Endodermal cell (in vitro differentiated cells): ENCODE results near the gene GPC6. TPM values are rescaled to one million over a fixed set of nuclear protein-coding genes. Genes with fewer than 3 reads are reported as not detected.

Experiments used
- DNase-seq: peaks from one replicate; pipeline ENCODE4 v3.0.0-alpha.2; 2017
- H3K27ac ChIP-seq: 2 replicates; pipeline ENCODE4 v1.5.1; 2013; ENCODE audit warnings: mild to moderate bottlenecking, low read depth, low read length, moderate library complexity
- H3K27me3 ChIP-seq: 2 replicates; pipeline ENCODE4 v1.6.1; 2013; ENCODE audit warnings: mild to moderate bottlenecking, low read length, moderate library complexity; ENCODE audit not compliant: insufficient read depth, control insufficient read depth, poor library complexity, severe bottlenecking
- H3K36me3 ChIP-seq: 2 replicates; pipeline ENCODE4 v1.7.0; 2013; ENCODE audit warnings: mild to moderate bottlenecking, low read length, moderate library complexity; ENCODE audit not compliant: control insufficient read depth, insufficient read depth
- H3K4me1 ChIP-seq: one replicate; pipeline ENCODE4 v1.7.0; 2013; ENCODE audit warnings: low read length; ENCODE audit not compliant: control insufficient read depth, insufficient read depth
- H3K4me3 ChIP-seq: 2 replicates; pipeline ENCODE4 v1.5.1; 2013; ENCODE audit warnings: mild to moderate bottlenecking, low read length, moderate library complexity
- H3K9ac ChIP-seq: 2 replicates; pipeline ENCODE4 v1.6.1; 2013; ENCODE audit warnings: mild to moderate bottlenecking, low read length, moderate library complexity; ENCODE audit not compliant: poor library complexity, severe bottlenecking; ENCODE audit errors: extremely low read depth
- H3K9me3 ChIP-seq: 2 replicates; pipeline ENCODE4 v1.6.1; 2013; ENCODE audit warnings: mild to moderate bottlenecking, low read length, moderate library complexity; ENCODE audit not compliant: control insufficient read depth
- H3K27ac Mint-ChIP-seq: 2 replicates; pipeline ENCODE4 v1.8.0; 2020; ENCODE audit warnings: mixed read lengths
- H3K27me3 Mint-ChIP-seq: 2 replicates; pipeline ENCODE4 v1.8.0; 2021; ENCODE audit warnings: mild to moderate bottlenecking, mixed read lengths; ENCODE audit not compliant: insufficient read depth
- H3K36me3 Mint-ChIP-seq: 2 replicates; pipeline ENCODE4 v1.8.0; 2020; ENCODE audit warnings: low read depth, mixed read lengths
- H3K4me1 Mint-ChIP-seq: 2 replicates; pipeline ENCODE4 v1.8.0; 2020; ENCODE audit warnings: mixed read lengths
- H3K4me3 Mint-ChIP-seq: 2 replicates; pipeline ENCODE4 v1.8.0; 2020; ENCODE audit warnings: mild to moderate bottlenecking, moderate library complexity, mixed read lengths
- H3K9me3 Mint-ChIP-seq: 2 replicates; pipeline ENCODE4 v1.8.0; 2020; ENCODE audit warnings: mild to moderate bottlenecking, mixed read lengths
- CTCF ChIP-seq: fragments of 200-600 bp; sonication (generic); conservative IDR thresholded peaks from 2 replicates; pipeline ENCODE4 v1.5.0; 2021; ENCODE audit warnings: antibody characterized with exemption, mild to moderate bottlenecking
- WGBS, 2 experiments: methylation state at CpG; one replicate each; pipeline versions ENCODE4 v1.1.5 to v1.1.7; 2013; ENCODE audit warnings: missing lambda C conversion rate in 2 of 2, mixed read lengths in 1 of 2; ENCODE audit not compliant: insufficient coverage in 1 of 2, insufficient read length in 1 of 2; 5-methylcytosine and 5-hydroxymethylcytosine counted together
- total RNA-seq, 2 donors: library from RNA; stranded (reverse); fragmentation: NEBNext Ultra II Directional in 1 of 2; extraction: Animal tissue kit (Norgen Biotek cat#: 25700) in 1 of 2; gene quantifications; 2 replicates in 1 of 2; 3 replicates in 1 of 2; pipeline ENCODE4 v1.2.1, GENCODE V29; 2021

The GPC6 gene
- total RNA-seq, 2 donors from 2014 or later: 69.6 to 80.4 TPM

DNA sequence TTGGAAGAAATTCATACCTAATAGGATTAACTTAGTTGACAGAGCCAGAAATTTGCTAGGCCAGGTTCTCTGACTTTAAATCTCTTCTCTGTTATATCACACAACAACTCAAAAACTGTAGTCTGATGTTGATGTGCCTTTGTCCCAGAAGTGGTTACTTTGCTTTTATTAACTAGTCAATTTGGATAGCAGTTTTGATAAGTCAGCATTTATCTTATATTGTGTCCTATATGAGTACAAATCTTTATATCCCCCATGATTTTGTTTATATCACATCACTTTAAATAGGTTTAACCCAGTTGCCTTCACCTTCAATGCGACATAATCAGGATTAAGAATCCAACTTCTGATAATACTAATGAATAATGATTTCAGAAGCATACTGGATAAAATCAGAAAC is 459.3 kb downstream of the GPC6 start:
- H3K4me1 ChIP-seq: peaks cover 17% of the 10 kb centered on the region
- H3K9ac ChIP-seq: no peak overlapping the region
- DNase-seq: no peak
- no peaks in the 10 kb centered on the region for H3K9me3 ChIP-seq
- no peaks in the 10 kb centered on the region for H3K36me3 ChIP-seq
- Mint-ChIP-seq H3K4me1 (peaks cover 17% of the 10 kb centered on the region), H3K36me3 (no peaks in the 10 kb centered on the region), H3K9me3 (no peaks in the 10 kb centered on the region), H3K4me3 (no peak overlapping the region), H3K27me3 (no peaks in the 10 kb centered on the region), H3K27ac (no peak overlapping the region)
- H3K27ac ChIP-seq: no peak overlapping the region
- H3K27me3 ChIP-seq: no peaks in the 10 kb centered on the region
- TF ChIP-seq CTCF: no peak
- no peak overlapping the region for H3K4me3 ChIP-seq
- WGBS, 2 experiments: no CpG with 5 or more reads among the region's 1 CpG

GRCh38 chr13:93686399-93686798 is 459.8 kb downstream of the GPC6 start:
- TF ChIP-seq CTCF: no peak
- H3K9me3 ChIP-seq: no peaks in the 10 kb centered on the region
- H3K9ac ChIP-seq: no peak overlapping the region
- Mint-ChIP-seq H3K4me3 (no peak overlapping the region), H3K27ac (no peak overlapping the region), H3K9me3 (no peaks in the 10 kb centered on the region), H3K27me3 (no peaks in the 10 kb centered on the region), H3K36me3 (no peaks in the 10 kb centered on the region), H3K4me1 (peaks cover 21% of the 10 kb centered on the region)
- no peaks in the 10 kb centered on the region for H3K36me3 ChIP-seq
- H3K27ac ChIP-seq: no peak overlapping the region
- H3K4me1 ChIP-seq: peaks cover 14% of the 10 kb centered on the region
- no peak overlapping the region for H3K4me3 ChIP-seq
- no peak for DNase-seq
- H3K27me3 ChIP-seq: no peaks in the 10 kb centered on the region

- H3K27me3 ChIP-seq: no peaks in the 10 kb centered on the region
- Mint-ChIP-seq H3K4me3 (no peak overlapping the region), H3K27me3 (no peaks in the 10 kb centered on the region), H3K4me1 (peaks cover 26% of the 10 kb centered on the region), H3K36me3 (no peaks in the 10 kb centered on the region), H3K27ac (no peak overlapping the region), H3K9me3 (no peaks in the 10 kb centered on the region)
- no peak overlapping the region for H3K27ac ChIP-seq
- H3K4me3 ChIP-seq: no peak overlapping the region
- TF ChIP-seq CTCF: no peak
- no peak for DNase-seq
- no peak overlapping the region for H3K9ac ChIP-seq
- H3K4me1 ChIP-seq: peaks cover 14% of the 10 kb centered on the region
- no peaks in the 10 kb centered on the region for H3K36me3 ChIP-seq
- H3K9me3 ChIP-seq: no peaks in the 10 kb centered on the region
Measured at GRCh38 chr13:93687261-93687660, 460.7 kb downstream of the GPC6 start.
